KBM-7 (cell line): ENCODE results near the gene TRIP6.

ENCODE experiments used
- DNase-seq: peaks from one replicate; pipeline ENCODE4 v3.0.0-alpha.2; 2015
- in situ Hi-C: fragments of 300-500 bp; cut with MboI; formaldehyde crosslinking; loops from 2 replicates; pipeline ENCODE4 v1.14.3; 2020; ENCODE audit warnings: low sequenced_read_pairs, low pct_unique_long_range_greater_than_20kb, mixed read lengths

Gene TRIP6

DNA sequence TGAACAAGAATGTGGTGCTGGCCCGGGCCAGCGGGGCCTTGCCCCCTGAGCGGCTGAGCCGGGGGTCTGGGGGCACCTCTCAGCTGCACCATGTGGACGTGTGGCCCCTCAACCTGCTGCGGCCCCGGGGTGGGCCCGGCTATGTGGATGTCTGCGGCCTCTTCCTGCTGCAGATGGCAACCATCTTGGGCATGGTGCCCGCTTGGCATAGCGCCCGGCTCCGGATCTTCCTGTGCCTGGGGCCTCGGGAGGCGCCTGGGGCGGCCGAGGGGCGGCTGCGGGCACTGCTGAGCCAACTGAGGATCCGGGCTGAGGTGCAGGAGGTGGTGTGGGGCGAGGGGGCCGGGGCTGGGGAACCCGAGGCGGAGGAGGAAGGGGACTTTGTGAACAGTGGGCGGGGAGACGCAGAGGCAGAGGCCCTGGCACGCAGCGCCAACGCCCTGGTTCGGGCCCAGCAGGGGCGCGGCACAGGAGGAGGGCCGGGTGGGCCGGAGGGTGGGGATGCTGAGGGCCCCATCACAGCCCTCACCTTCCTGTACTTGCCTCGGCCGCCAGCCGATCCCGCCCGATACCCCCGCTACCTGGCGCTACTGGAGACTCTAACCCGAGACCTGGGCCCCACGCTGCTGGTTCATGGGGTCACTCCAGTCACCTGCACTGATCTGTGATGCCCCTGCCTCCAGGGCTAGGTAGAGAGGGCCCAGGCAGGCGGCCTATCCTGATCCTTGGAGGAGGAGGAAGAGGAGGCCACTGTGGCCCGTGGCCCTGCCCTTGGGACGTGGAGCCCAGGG is 1.1 kb upstream of the TRIP6 start:
- in situ Hi-C loops: no loop called here
- no peak for DNase-seq

DNA sequence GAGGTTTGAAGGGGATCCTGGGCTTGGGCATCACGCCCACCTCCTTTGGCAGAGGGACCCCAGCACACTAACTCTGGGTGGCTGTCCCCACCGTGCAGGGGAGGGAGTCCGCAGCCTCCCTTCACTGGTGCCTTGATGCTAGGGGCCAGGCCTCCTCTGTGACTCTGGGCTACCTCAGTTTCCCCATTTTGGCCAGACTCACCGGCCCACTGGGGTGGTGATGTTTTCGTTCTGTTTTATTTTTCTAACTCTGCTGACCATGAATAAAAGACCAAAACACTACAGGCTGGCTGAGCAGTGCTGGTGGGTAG is 503 bp upstream of the TRIP6 start:
- no peak for DNase-seq
- in situ Hi-C loops: no loop called here

DNA sequence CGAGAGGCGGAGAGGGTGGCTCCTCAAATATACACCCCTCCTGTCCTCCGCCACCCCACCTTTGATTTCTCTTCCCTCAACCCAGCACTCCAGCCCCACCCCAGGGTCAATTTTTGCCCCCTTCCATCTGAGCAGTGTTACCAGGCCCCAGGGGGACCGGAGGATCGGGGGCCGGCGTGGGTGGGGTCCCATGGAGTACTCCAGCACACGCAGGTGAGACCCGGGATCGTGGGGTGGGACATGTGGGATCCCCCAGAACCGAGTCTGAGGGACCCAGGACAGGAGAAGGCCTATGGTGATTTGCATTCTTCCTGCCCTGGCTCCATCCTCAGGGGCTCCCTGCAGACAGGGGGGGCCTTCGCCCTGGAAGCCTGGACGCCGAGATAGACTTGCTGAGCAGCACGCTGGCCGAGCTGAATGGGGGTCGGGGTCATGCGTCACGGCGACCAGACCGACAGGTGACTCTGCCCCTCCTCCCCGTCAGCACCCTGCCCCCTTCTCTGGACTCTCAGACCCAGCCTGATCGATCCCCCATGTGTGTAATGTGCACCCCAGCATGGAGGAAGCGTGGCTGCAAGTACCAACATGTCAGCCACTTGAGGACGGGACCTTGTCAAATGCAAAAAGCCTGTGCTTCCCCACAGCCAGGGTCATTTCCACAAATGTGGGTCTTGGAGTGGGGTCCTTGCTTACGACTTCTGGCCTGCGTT is 744 bp downstream of the TRIP6 start:
- in situ Hi-C loops: no loop called here
- DNase-seq: no peak

DNA sequence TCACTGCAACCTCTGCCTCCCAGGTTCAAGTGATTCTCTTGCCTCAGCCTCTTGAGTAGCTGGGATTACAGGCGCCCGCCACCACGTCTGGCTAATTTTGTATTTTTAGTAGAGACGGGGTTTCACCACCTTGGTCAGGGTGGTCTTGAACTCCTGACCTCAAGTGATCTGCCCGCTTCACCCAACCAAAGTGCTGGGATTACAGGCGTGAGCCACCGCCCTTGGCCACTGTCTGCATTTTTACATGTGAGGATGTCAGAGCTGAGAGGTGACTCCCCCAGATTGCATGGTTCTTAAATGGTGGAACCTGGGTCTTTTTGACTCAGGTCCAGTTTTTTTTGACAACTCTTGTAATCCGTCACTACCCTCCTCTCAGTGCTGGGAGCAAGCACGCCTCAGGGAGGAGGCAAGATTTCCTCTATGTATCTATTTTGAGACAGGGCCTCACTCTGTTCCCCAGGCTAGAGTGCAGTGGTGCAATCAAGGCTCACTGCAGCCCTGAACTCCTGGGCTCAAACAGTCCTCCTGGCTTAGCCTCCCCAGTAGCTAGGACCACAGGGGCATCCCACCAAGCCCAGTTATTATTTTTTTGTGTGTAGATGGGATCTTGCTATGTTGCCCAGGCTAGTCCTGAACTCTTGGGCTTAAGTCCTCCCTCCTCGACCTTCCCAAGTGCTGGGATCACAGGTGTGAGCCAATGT is 6.6 kb downstream of the TRIP6 start:
- DNase-seq: no peak
- in situ Hi-C loops: no loop called here

DNA sequence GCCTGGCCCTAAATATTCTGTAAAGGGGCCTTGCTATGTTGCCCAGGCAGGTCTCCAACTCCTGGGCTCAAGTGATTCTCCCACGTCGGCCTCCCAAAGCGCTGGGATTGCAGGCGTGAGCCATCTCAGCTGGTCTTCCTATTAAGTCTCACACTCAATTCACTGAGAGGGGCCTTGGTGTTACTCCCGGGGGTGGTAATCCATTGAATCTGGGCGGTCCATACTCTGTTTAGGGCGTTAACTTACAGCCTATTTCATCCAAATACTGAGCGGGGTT is 7.1 kb downstream of the TRIP6 start:
- in situ Hi-C loops: no loop called here
- no peak for DNase-seq

DNA sequence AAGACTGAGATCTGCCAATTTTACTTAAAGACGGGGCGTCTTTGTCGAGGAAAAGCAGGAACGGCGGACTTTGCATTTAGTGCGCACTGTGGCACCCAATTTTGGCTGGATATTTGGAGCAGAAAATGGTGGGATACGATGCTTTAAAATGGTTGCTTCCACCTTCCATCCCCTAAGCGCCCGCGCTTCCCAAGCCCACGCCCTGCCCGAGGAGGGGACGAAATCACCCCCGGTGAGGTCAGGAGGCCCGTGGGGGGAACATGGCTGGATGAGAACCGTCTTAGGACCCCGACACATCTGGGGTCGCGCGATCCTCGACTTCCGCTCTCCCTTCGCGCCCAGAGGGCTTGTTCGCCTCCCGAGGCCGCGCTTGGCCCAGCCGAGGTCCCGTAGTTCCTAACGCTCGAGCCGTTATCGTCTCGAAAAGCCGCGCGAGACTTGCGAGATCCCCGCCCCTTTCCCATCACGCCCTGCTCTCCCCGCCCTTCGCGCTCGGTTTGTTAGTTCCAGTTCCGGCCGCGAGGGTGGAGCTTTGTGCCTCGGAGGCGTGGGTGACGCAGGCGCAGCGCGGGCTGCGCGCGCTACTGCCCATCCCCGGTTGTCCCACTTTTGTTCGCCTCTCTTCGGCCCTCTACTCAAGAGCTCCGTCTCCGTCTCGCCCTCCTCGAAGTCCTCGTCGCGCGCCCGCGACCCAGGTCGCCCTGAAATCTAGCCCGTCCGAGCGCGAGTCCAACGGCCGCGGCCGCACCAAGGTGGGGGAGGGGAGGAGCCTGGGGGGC is 7.6 kb downstream of the TRIP6 start, which contains the start of gene SRRT:
Gene SRRT (plus strand): TSS at position 527 of the 779 bp plus-strand sequence. CDS start 488 bp downstream, outside the sequence.
- in situ Hi-C loops: no loop called here
- DNase-seq: peak; percentile 97

DNA sequence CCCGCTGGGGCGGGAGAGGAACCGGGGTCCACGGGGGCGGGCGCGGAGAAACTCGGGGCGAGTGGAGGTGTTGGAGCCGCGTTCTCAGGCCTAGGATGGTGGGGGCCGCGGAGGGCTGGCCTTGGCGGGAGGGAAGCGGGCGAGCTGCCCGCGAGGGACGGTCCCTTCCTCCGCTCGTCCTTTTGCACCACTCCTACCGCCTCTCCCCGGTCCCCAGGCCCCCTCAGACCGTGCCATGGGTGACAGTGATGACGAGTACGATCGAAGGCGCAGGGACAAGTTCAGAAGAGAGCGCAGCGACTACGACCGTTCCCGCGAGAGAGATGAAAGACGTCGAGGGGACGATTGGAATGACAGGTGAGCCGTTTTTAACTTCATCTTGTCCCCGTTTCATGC is 8.2 kb downstream of the TRIP6 start:
- in situ Hi-C loops: no loop called here
- no peak for DNase-seq

DNA sequence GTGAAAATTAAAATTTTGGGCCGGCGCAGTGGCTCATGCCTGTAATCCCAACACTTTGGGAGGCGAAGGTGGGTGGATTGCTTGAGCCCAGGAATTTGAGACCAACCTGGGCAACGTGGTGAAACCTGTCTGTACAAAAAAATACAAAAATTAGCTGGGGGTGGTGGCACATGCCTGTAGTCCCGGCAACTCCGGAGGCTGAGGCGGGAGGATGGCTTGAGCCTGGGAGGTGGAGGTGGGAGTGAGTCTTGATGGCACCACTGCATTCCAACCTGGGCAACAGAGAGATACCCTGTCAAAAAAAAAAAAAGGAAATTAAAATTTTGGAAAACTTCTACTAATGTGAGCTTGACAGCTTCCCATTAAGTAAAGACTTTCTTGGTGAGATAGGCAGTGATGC is 10.8 kb downstream of the TRIP6 start:
- no peak for DNase-seq
- in situ Hi-C loops: no loop called here

DNA sequence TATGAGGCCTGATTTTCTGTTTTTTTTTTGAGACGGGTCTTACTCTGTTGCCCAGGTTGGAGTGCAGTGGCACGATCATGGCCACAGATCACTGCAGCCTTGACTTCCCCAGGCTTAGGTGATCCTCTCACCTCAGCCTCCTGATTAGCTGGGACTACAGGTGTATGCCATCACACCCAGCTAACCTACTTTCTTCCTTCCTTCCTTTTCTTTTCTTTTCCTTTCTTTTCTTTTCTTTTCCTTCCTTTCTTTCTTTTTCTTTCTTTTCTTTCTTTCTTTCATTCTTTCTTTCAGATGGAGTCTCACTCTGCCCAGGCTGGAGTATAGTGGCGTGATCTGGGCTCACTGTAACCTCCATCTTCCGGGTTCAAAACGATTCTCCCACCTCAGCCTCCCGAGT is 11.5 kb downstream of the TRIP6 start:
- in situ Hi-C loops: no loop called here
- no peak for DNase-seq

DNA sequence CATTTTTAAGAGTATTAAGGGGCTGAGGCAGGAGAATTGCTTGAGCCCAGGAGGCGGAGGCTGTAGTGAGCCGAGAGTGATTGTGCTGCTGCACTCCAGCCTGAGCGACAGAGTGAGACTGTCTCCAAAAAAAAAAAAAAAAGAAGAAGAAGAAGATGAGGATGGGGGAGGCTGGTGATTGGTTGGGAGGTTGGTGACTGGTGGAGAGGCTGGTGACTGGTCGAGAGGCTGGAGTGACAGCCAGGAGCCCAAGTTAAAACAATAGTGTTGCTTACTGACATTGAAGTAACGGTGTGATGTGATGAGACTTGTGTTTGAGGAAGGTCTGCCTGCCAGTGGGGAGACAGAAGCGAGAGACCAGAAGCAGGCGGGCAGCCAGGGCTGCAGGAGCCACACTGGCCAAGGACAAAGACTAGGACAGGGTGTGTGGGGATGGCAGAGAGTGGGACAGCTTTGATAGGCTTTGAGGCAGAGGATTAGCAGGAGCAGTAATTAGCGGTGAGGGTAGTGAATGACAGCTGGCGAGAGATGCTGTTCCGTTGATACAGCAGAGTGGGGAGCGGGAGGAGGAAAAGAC is 12.6 kb downstream of the TRIP6 start:
- no peak for DNase-seq
- in situ Hi-C loops: no loop called here

DNA sequence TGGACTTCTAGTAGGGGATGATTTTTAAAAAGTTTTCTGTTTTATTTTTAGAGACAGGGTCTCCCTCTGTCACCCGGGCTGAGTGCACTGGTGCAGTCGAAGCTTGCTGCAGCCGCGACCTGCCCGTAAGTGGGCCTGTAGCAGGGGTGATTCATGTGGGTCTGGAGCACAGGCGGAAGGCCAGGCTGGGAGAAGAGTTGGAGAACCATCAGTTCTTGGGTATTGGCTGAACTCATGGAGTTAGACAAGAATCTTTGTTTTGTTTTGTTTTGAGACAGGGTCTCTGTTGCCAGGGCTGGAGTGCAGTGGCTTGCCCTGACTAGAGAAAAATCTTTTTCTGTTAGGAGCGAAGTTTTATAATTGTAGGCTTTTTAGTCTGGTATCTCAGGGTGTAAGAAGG is 13.5 kb downstream of the TRIP6 start:
- in situ Hi-C loops: no loop called here
- no peak for DNase-seq

DNA sequence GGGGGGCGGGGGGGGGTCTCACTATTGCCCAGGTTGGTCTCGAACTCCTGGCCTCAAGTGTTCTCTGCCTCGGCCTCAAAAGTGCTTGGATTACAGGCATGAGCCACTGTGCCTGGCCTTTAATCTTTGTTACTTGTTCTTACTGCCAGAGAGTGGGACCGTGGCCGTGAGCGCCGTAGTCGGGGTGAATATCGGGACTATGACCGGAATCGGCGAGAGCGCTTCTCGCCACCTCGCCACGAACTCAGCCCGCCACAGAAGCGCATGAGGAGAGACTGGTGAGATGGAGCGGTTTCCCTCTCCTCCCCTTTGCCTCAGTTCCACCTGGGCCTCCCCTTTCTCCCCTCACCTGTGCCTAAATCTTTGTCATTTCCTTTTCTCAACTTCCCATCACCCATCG is 13.9 kb downstream of the TRIP6 start:
- in situ Hi-C loops: no loop called here
- DNase-seq: no peak

DNA sequence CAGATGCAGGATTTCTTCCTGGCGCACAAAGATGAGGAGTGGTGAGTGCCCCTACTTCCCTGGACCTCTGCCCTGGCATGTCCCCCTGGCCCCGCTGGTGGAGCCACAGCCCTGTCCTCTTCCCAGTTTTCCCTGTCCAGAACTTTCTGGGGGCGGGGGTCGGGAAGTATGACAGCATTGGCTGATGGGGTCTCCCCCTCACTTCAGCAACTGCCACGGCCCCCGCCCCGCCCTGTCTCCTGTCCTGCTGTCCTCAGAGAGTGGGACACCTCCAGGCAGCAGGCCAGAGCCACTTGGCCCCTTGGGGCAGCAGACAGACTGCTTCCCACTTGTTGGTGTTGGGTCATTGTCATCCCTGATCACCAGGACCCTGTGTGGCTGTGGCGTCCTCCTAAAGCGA is 15.0 kb downstream of the TRIP6 start:
- in situ Hi-C loops: no loop called here
- DNase-seq: no peak

DNA sequence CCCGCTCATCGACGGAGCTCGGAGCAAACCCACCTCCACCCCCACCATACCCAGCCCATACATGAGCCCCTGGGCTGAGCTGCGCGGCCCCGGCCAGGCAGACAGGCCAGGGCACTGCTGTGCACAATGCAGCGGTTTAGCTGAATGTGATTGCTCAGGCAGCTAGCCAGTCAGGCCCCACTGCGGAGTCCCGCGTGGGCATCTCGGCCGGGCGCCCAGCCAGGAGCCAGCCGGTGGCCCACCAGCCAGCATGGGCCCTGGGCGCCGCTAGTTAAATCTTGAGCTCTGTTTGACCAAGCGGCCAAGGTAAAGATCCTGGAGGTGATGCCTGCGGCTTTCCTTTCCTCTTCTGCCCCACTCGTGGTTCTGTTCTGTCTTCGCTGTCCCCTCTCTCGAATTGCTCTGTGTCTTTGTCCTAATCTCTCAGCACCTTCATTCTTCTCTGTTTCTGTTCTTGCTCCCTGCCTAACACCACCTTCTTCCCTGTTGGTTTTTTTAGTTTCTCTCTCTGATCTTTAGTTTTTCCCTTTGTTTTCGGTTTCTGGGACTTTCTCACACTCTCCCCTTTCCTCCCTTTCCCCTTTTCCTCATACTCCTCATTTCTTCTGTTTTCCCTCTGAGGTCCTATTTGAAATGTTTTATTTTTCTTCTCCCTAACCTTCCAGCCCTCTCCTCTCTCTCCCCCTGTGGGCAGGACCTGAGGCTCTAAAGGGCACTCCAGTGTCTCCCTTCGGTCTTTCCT is 15.8 kb downstream of the TRIP6 start:
- no peak for DNase-seq
- in situ Hi-C loops: no loop called here

DNA sequence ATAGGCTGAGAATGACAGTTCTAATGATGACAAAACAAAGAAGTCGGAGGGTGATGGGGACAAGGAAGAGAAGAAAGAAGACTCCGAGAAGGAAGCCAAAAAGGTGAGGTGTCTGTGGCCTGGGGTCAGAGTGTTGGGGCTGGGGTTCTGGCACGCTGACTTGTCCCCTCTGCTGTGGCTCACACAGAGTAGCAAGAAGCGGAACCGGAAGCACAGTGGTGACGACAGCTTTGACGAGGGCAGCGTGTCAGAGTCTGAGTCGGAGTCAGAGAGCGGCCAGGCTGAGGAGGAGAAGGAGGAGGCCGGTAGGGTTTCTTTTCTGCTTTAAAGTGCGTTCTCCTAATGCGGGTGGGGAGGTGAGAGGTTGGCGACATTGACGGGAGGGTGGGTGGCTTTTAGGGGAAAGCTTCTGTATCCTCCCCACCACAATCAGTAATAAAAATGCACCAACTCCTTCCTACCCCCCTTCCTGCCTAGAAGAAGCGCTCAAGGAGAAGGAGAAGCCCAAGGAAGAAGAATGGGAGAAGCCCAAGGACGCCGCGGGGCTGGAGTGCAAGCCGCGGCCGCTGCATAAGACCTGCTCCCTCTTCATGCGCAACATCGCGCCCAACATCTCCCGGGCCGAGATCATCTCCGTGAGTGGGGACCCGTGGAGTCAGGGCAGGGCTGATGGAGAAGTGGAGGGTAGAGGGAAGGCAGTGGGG is 17.7 kb downstream of the TRIP6 start:
- in situ Hi-C loops: no loop called here
- DNase-seq: peak; percentile 72

DNA sequence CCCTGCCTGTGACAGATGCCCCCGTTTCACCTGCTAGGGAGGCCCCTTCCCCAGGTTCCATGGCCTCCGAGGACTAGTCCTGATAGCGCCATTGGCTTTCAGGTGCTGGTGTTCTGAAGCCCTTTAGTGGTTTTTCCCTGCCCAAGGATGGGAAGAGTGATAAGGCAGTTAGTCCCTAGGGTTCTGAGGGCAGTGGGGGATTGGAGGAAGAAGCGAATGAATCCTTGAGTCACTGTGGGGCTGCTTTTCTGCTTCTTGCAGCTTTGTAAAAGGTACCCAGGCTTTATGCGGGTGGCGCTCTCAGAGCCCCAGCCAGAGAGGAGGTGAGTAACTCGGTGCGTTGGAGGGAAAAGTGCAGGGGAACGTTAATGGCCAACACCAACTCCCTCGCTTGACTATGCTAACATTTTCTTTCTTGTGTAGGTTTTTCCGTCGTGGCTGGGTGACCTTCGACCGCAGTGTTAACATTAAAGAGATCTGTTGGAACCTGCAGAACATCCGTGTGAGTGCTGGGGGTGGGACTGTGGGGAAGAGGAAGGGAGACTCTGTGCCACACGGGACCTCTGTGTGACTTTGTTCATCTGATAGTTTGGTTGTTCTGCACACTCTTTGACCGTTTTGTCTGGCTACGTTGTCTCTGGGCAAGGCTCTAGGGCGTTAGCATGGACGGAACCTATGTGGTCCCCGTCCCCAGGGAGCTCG is 18.4 kb downstream of the TRIP6 start:
- in situ Hi-C loops: no loop called here
- no peak for DNase-seq

DNA sequence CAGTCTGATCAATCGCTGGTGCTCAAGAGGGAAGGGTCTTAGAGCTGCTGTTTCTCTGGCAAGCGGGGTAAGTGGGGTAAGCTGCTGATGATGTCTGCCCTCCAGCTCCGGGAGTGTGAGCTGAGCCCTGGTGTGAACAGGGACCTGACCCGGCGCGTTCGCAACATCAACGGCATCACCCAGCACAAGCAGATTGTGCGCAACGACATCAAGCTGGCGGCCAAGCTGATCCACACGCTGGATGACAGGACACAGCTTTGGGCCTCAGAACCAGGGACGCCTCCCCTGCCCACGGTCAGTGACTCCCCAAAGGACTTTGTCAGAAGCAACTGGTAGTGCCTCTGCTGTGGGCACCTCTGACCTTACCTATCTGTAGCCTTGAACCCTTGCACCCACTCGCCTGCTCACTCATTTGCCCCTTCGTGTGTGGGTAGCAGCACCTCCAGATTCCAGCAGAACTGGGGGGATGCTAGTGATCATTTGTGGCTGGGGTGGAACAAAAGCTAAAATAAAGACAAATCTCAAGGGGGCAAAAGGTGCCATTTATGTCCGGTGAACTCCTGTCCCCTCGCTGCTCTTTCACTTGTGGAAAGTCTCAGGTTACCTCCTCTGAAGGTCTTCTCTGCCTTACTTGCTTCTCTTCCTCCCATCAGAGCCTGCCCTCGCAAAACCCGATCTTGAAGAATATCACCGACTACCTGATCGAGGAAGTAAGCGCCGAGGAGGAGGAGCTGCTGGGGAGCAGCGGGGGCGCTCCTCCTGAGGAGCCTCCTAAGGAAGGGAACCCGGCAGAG is 19.2 kb downstream of the TRIP6 start:
- no peak for DNase-seq
- in situ Hi-C loops: no loop called here
